Measurements from ENCODE around the gene MAP3K14.
A peak's percentile ranks its signal among the peaks of the same experiment; 100 is the strongest.

DNA sequence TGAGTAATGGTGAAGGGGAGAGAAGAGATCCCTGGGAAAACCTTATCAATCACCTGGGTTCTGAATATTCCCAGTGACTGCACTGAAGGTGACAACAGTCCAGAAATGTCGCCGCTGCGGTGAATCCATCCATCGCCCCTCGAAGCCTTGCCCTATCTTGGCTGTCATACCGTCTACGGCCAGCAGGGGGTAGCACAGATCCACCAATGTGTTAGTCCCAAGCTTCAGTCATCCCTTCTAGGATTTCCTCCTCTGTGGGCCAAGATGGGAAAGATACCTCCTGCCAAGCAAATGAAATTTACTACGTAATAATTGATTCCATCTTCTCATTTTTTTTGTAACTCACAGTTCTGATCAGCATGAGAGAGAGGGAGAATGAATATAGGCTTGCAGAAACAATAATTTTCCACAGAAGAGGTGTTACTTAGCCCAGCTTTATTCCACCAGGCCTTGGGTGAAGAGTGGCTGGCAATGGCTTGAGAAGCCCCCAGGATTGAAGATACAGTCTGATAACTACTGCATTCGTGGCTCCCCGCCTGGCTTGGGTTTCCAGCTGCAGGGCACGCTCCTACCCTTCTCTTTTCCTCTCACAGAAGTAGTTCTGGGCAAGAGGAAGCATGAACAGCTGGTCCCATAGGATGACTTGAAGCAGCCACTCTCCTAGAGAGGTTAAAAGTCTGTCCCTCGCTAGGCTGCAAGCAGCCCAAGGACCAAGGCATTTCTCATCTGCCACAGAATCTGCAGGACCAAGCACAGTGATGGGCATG, 97.7 kb downstream of the MAP3K14 start:
- TF ChIP-seq RXRA (IDR thresholded peaks at IDR 0.05; ENCODE audit: borderline replicate concordance, low read depth), result no peak
- TF ChIP-seq, protein P1, sequence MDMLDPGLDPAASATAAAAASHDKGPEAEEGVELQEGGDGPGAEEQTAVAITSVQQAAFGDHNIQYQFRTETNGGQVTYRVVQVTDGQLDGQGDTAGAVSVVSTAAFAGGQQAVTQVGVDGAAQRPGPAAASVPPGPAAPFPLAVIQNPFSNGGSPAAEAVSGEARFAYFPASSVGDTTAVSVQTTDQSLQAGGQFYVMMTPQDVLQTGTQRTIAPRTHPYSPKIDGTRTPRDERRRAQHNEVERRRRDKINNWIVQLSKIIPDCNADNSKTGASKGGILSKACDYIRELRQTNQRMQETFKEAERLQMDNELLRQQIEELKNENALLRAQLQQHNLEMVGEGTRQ (IDR thresholded peaks at IDR 0.05; ENCODE audit: borderline replicate concordance, low read depth, low read length), result no peak
- TF ChIP-seq, protein P2, sequence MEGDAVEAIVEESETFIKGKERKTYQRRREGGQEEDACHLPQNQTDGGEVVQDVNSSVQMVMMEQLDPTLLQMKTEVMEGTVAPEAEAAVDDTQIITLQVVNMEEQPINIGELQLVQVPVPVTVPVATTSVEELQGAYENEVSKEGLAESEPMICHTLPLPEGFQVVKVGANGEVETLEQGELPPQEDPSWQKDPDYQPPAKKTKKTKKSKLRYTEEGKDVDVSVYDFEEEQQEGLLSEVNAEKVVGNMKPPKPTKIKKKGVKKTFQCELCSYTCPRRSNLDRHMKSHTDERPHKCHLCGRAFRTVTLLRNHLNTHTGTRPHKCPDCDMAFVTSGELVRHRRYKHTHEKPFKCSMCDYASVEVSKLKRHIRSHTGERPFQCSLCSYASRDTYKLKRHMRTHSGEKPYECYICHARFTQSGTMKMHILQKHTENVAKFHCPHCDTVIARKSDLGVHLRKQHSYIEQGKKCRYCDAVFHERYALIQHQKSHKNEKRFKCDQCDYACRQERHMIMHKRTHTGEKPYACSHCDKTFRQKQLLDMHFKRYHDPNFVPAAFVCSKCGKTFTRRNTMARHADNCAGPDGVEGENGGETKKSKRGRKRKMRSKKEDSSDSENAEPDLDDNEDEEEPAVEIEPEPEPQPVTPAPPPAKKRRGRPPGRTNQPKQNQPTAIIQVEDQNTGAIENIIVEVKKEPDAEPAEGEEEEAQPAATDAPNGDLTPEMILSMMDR (IDR thresholded peaks at IDR 0.05), result peak; percentile 93

Data from SK-N-SH (cell line).